ENCODE measurements around the gene HYDIN.

Gene HYDIN

GRCh38 chr16:71230122-71230845 lies at the start of gene HYDIN:
Gene HYDIN, minus strand, starts transcription at chr16:71230722. Its CDS starts 43,827 bp downstream, at chr16:71186895.
- DNase-seq (ENCODE audit: low read depth in 2 of 2): peak; percentile 3 to 8

- no peak for DNase-seq (ENCODE audit: low read depth in 2 of 2)
Measured at GRCh38 chr16:71276589-71277334, 46.2 kb upstream of the HYDIN start.

DNA sequence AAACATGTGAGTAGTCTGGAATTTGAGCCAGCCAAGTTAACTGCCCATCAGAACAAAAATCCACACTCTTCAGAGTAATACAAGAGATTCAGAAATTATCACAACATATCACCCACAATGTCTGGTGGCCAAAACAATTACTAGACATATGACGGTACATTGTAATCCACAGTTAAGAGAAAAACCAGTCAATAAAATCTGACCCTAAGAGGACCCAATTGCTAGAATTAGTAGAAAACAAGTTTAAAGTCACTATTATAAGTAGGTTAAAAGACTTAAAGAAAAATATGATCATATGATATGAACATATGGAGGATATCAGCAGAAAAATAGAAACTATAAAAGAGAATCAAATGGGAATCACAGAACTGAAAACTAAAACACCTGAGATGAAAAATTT lies 42.9 kb upstream of the HYDIN start:
- DNase-seq (ENCODE audit: low read depth in 2 of 2): no peak

- no peak for DNase-seq (ENCODE audit: low read depth in 2 of 2)
Measured at GRCh38 chr16:71264299-71264698, 33.8 kb upstream of the HYDIN start.

DNA sequence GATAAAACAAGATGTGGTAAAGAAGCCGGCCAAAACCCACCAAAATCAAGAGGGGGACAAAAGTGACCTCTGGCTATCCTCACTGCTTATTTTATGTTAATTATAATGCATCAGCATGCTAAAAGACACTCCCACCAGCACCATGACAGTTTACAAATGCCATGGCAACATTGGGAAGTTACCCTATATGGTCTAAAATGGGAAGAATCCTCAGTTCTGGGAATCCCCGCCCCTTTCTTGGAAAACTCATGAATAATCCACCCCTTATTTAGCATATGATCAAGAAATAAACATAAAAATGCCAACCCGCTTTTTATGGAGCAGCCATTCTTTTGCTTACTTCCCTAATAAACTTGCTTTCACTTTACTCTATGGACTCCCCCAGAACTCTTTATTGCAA lies 33.1 kb upstream of the HYDIN start:
- no peak for DNase-seq (ENCODE audit: low read depth in 2 of 2)

DNA sequence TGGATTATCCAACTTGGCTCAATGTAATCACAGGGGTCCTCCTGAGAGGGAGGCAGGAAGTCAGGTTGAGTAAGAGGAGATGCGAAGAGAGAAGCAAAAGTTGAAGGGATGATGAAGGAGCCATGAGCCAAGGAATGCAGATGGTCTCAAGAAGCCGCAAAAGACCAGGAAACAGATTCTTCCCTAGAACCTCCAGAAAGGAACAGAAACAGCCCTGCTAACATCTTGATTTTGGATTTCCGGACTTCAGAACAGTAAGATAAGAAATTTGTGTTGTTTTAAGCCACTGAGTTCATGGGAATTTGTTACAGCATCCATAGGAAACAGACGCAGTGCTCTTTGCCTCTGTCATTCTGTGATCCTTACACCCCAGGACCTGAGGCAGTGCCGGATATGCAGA lies 31.9 kb upstream of the HYDIN start:
- DNase-seq (ENCODE audit: low read depth in 2 of 2): no peak

GRCh38 chr16:71260995-71261394 lies 30.5 kb upstream of the HYDIN start:
- DNase-seq (ENCODE audit: low read depth in 2 of 2): no peak

GRCh38 chr16:71259086-71259485 lies 28.6 kb upstream of the HYDIN start:
- no peak for DNase-seq (ENCODE audit: low read depth in 2 of 2)

- no peak for DNase-seq (ENCODE audit: low read depth in 2 of 2)
Measured at GRCh38 chr16:71258372-71258771, 27.9 kb upstream of the HYDIN start.

DNA sequence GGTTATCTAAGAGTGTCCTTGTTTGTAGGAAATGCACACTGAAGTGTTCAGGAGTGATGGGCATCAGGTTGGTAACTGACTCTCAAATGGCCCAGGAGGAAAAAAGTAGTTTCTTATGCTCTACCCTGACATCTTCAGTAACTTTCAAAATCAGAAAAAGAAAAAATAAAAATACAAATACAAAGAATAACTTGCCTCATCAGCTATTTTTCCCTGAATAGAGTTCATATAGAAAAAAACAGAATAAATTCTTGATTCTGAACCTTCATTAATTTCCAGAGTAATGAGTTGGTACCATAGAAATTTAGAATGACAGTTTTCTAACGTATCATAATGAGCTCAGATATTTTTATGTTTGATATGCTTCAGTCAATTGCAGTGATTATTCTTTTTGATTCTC lies 27.2 kb upstream of the HYDIN start:
- DNase-seq (ENCODE audit: low read depth in 2 of 2): no peak

DNA sequence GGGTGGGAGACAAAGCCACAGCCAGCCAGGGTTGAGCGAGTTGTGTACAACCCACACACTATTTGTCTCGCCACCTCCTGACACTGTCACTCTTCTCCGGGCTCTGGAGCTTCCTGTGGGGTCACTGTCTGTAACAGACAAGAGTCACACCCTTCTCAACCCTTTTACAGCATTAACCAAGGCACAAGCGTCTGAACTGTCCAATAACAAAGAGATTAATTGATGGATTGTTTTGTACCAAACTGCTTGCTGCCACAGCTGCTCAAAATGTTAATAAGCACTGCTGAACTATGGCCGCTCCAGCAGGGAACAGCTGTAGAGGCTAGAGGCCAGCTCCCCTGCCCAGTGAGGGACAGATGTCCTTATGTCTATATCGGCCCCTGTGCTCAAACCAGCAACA lies 25.2 kb upstream of the HYDIN start:
- DNase-seq (ENCODE audit: low read depth in 2 of 2): no peak

- no peak for DNase-seq (ENCODE audit: low read depth in 2 of 2)
Measured at GRCh38 chr16:71254832-71255525, 24.5 kb upstream of the HYDIN start.

GRCh38 chr16:71250461-71251235 lies 20.1 kb upstream of the HYDIN start:
- no peak for DNase-seq (ENCODE audit: low read depth in 2 of 2)

GRCh38 chr16:71249399-71249798 lies 18.9 kb upstream of the HYDIN start:
- DNase-seq (ENCODE audit: low read depth in 2 of 2): no peak

DNA sequence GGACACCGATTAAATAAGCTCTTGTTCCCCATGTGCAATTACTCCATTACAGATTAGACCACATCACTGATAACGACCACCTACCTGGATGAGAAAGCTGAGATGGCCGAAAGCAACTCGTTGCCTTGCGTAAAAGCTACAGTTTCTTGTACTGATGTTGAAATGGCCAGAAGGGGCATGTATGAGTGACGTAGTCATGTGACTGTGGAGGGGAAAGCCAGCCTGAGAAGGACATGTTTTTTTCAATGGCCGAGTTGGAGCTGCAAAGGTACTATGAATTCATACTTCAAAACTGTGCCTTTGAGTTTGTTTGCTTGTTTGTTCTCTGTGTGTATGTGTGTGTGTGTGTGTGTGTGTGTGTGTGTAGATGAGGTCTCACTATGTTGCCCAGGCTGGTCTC lies 17.0 kb upstream of the HYDIN start:
- no peak for DNase-seq (ENCODE audit: low read depth in 2 of 2)

GRCh38 chr16:71246309-71246708 lies 15.8 kb upstream of the HYDIN start:
- no peak for DNase-seq (ENCODE audit: low read depth in 2 of 2)

DNA sequence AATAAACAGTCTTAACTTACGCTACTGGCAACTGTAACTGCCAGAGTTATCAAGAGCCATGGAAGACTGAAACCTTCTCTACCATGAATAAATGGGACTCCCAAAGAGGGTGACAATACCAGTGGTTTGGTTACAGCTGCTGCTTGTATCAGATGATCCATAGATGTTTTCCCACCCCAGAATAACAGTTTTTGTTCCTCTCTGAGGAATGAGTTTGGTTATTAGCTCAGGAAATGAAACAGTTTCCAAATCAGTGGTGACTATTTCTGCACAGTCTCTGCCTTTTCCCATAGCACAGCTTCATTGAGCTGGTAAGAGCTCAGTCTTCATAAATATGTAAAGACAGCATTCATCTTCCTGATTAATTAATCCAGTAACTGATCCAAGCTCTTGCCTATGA lies 14.0 kb upstream of the HYDIN start:
- DNase-seq (ENCODE audit: low read depth in 2 of 2): no peak

- no peak for DNase-seq (ENCODE audit: low read depth in 2 of 2)
Measured at GRCh38 chr16:71242601-71243000, 12.1 kb upstream of the HYDIN start.

- no peak for DNase-seq (ENCODE audit: low read depth in 2 of 2)
Measured at GRCh38 chr16:71242036-71242435, 11.5 kb upstream of the HYDIN start.

DNA sequence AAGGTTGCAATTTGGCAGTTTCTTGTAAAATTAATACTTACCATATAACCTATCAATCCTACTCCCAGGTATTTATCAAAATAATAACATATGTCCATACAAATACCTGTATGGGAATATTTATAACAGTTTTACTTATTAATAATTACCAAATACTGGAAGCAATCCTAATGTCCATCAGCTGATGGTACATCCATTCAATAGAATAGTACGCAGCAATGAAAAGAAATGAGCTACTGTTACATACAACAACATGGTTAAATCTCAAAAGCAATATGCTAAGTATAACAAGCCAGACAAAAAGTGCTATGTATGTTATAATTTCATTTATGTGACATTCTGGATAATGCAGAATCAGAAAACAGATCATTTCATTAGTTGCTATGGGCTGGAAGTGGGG lies 1.2 kb downstream of the HYDIN start:
- no peak for DNase-seq (ENCODE audit: low read depth in 2 of 2)

- DNase-seq (ENCODE audit: low read depth in 2 of 2): no peak
Measured at GRCh38 chr16:71226229-71227141, 4.0 kb downstream of the HYDIN start.

Measured in stimulated activated CD4-positive, alpha-beta T cell treated with anti-CD3 and anti-CD28 coated beads, Interleukin-12 subunit alpha, Interleukin-12 subunit beta, amount 100 ng/mL, for 24 hours (primary cell).